C4-2B (cell line): ENCODE results near the gene TCF20.

Source experiments
- CTCF ChIP-seq: fragments of 450-650 bp; conservative IDR thresholded peaks from 2 replicates; pipeline ENCODE4 v1.5.1; 2017; ENCODE audit warnings: mild to moderate bottlenecking
- ZFX ChIP-seq: fragments of 450-650 bp; IDR thresholded peaks from 2 replicates; pipeline ENCODE4 v1.6.1; 2017

GRCh38 chr22:42281706-42282251 lies 11.3 kb upstream of the TCF20 start:
- TF ChIP-seq CTCF (no peak), ZFX (no peak)
